Motor neuron (in vitro differentiated cells): ENCODE results near the gene HPCAL4. TPM values are rescaled to one million over a fixed set of nuclear protein-coding genes. Genes with fewer than 3 reads are reported as not detected.

Source experiments
- ATAC-seq, 8 experiments: fragments of 200-7000 bp; cut with Tn5 transposase; replicated peaks in 6 of 8; 2 replicates each; pipeline ENCODE4 v1.8.0; 2021; ENCODE audit warnings: mild to moderate bottlenecking in 8 of 8, moderate library complexity in 8 of 8
- H3K27ac ChIP-seq, 2 donors: fragments of 250-450 bp; sonication (Bioruptor Pico); 2 replicates each; pipeline ENCODE4 v1.9.0; 2021; ENCODE audit warnings: antibody characterized with exemption in 2 of 2, mild to moderate bottlenecking in 2 of 2, moderate library complexity in 1 of 2
- H3K4me1 ChIP-seq, 2 donors: fragments of 250-450 bp; sonication (Bioruptor Pico); replicated peaks in 1 of 2; 2 replicates each; pipeline ENCODE4 v1.6.1; 2021; ENCODE audit warnings: antibody characterized with exemption in 2 of 2, mild to moderate bottlenecking in 2 of 2, moderate library complexity in 1 of 2
- H3K4me3 ChIP-seq, 5 donors: fragments of 250-450 bp; sonication (Bioruptor Pico); 2 replicates each; pipeline ENCODE4 v1.9.0; 2021; ENCODE audit warnings: antibody characterized with exemption in 5 of 5, mild to moderate bottlenecking in 5 of 5, moderate library complexity in 4 of 5
- WGBS, 10 experiments: fragments of 450-650 bp; shearing (Covaris generic); methylation state at CpG; one replicate each; pipeline ENCODE4 v1.0.0; 2022; 5-methylcytosine and 5-hydroxymethylcytosine counted together
- in situ Hi-C, 9 experiments: fragments of 400-800 bp; cut with MboI; loops; one replicate each; pipeline ENCODE4 v1.15.0; 2021; ENCODE audit warnings: low sequenced_read_pairs in 9 of 9, low pct_unique_long_range_greater_than_20kb in 2 of 9; ENCODE audit not compliant: unreplicated experiment in 9 of 9
- total RNA-seq, 8 experiments: library from RNA; unstranded; fragments of 300-600 nt; gene quantifications; 2 replicates each; pipeline versions ENCODE4 v1.2.3 to v1.2.4, GENCODE V29; 2022

The HPCAL4 gene
- total RNA-seq, 8 experiments from 2014 or later, result 0.17 to 36.8 (median 15.9) TPM

DNA sequence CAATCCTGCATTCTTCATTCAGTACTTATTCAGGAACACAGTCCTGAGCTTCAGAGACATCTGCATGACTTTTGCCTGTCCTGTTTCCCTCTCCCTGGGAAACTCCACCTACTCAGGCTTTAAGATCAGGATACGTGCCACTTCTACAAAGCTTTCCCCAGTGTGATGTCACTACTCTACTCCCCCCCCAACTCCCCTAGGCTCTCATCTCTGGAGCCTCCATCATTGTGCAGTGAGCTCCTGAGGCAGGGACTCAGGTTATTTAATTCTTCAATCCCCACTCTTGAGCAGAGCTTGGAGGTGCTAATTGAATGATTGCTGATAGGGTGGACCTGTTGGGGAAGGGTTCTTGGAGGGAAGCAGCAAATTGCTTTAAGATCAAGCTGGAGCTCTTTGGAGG, 20.5 kb downstream of the HPCAL4 start:
- Histone ChIP-seq H3K27ac (no peak overlapping the region), H3K4me1 (peaks cover 5 to 6% of the 10 kb centered on the region in 2 donors), H3K4me3 (no peak overlapping the region)
- in situ Hi-C loops, result no loop called here
- ATAC-seq, result peak in 1 of 8 experiments; percentile 43
- WGBS, 10 experiments, result 0 to 13% (median 11%) methylated on average over 1 of the region's 1 CpG; no CpG with 5 or more reads in 7 of the 10 experiments

DNA sequence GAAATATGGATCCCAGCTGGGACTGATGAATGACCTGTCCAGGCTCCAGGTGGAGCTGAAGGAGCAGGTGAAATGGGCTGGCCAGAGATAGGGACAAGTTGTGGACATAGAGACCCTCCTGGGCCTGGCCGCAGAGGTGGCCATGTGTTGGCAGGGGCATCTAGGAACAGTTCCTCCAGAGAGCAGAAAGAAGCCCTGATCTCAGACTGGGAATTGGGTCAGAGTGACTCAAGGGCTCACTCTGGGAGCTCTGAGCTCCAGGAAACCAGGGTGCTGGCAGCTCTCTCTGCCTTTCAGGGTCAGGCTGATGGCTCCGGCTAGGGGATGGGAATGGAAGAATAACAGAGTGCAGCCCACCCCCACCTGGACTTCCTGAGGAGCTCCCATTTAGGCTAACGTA, 22.3 kb downstream of the HPCAL4 start:
- H3K4me3 ChIP-seq, result no peak overlapping the region
- no peak for ATAC-seq
- peaks cover 5 to 6% of the 10 kb centered on the region in 2 donors for H3K4me1 ChIP-seq
- no peak overlapping the region for H3K27ac ChIP-seq
- 60 to 100% (median 75%) methylated on average over 1 to 3 of the region's 3 CpGs; no CpG with 5 or more reads in 6 of the 10 experiments for WGBS, 10 experiments
- in situ Hi-C loops, result no loop called here

DNA sequence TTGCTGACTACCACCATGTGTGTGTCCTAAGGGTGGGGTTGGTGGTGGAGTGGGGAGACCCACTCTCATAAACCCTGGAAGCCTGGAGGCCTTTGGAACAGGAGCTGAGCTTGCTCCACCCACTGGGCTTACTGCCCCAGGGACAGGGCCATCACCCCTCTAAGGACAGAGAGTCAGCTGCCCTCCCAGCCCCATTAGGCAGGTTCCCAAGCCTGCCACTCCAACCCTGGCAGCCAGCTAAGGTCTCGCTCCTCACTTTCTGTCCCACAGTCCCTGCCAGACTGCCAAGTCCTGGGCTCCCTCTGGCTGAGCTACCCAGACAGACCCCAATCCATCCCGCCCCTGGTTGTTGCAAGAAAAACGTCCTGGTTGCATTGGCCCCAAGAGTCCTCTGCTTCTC, 23.1 kb downstream of the HPCAL4 start:
- WGBS, 10 experiments, result 20 to 60% (median 41%) methylated on average over 1 to 2 of the region's 3 CpGs; no CpG with 5 or more reads in 6 of the 10 experiments
- in situ Hi-C loops, result no loop called here
- no peak for ATAC-seq
- no peak overlapping the region for H3K4me3 ChIP-seq
- H3K27ac ChIP-seq, result no peak overlapping the region
- H3K4me1 ChIP-seq, result peaks cover 5 to 6% of the 10 kb centered on the region in 2 donors

GRCh38 chr1:39666772-39667171, 24.5 kb downstream of the HPCAL4 start:
- in situ Hi-C loops, result no loop called here
- Histone ChIP-seq H3K4me3 (no peak overlapping the region), H3K27ac (no peak overlapping the region), H3K4me1 (peaks cover 5 to 6% of the 10 kb centered on the region in 2 donors)
- no peak for ATAC-seq
- 42 to 71% (median 59%) methylated on average over 2 to 3 of the region's 3 CpGs; no CpG with 5 or more reads in 2 of the 10 experiments for WGBS, 10 experiments

DNA sequence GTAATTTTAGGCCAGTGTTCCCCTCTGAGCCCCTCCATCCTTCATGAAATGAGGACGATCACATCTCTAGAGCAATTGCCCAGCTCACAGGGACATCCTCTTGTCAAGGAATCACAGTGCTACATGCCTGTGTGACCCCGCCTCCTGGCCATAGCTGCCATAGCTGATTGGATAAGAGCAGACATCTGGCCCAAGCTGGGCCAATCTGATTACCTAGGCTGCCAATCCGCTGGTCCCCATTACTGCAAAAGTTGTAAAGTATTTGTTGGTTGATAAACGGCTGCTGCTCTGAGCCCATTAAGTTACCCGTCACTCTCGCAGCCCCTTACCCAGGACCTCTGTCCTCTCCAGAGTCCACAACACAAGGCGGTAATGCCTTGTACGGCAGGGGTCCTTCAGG, 27.7 kb downstream of the HPCAL4 start:
- Histone ChIP-seq H3K27ac (no peak overlapping the region), H3K4me3 (no peak overlapping the region), H3K4me1 (no peaks in the 10 kb centered on the region)
- peak in 1 of 8 experiments; percentile 22 for ATAC-seq
- 40 to 84% (median 75%) methylated on average over 2 to 7 of the region's 8 CpGs; no CpG with 5 or more reads in 4 of the 10 experiments for WGBS, 10 experiments
- in situ Hi-C loops, result no loop called here

GRCh38 chr1:39662861-39663260, 28.4 kb downstream of the HPCAL4 start:
- Histone ChIP-seq H3K4me3 (no peak overlapping the region), H3K27ac (no peak overlapping the region), H3K4me1 (no peaks in the 10 kb centered on the region)
- in situ Hi-C loops, result no loop called here
- no peak for ATAC-seq
- 40 to 100% (median 55%) methylated on average over 1 of the region's 1 CpG; no CpG with 5 or more reads in 5 of the 10 experiments for WGBS, 10 experiments

- no peak overlapping the region for H3K4me3 ChIP-seq
- no peak overlapping the region for H3K27ac ChIP-seq
- in situ Hi-C loops, result loop anchor here in 2 of 9 experiments (10.0 kb wide), 1 partner anchor 55 kb away; no protein-coding TSS in a partner anchor
- no peak for ATAC-seq
- WGBS, 10 experiments, result 25 to 100% (median 66%) methylated on average over 1 to 5 of the region's 5 CpGs; no CpG with 5 or more reads in 2 of the 10 experiments
- H3K4me1 ChIP-seq, result no peaks in the 10 kb centered on the region
Measured at GRCh38 chr1:39659538-39659937, 31.7 kb downstream of the HPCAL4 start.

DNA sequence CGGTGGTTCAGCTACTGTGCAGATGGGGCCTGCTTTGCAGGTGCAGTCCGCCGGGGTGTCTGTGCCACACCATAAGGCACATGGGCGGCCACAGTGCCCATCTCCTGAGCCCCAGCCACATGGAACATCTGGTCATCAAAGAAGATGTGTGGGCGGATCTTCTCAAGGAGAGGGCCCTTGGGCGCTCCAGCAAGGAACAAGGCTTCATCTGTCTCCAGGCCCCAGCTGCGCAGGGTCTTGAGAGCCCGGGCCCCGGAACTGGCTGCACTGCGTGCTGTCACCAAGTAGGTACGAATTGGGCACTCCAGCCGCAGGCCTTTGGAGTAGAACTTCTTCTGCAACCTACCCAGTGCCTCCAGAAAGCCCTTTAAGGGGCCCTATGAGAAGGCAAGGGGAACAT, 32.1 kb downstream of the HPCAL4 start:
- ATAC-seq, result no peak
- in situ Hi-C loops, result loop anchor here in 2 of 9 experiments (10.0 kb wide), 1 partner anchor 54 kb away; no protein-coding TSS in a partner anchor
- WGBS, 10 experiments, result 35 to 100% (median 83%) methylated on average over 1 to 7 of the region's 12 CpGs; no CpG with 5 or more reads in 6 of the 10 experiments
- Histone ChIP-seq H3K27ac (no peak overlapping the region), H3K4me1 (no peaks in the 10 kb centered on the region), H3K4me3 (no peak overlapping the region)

DNA sequence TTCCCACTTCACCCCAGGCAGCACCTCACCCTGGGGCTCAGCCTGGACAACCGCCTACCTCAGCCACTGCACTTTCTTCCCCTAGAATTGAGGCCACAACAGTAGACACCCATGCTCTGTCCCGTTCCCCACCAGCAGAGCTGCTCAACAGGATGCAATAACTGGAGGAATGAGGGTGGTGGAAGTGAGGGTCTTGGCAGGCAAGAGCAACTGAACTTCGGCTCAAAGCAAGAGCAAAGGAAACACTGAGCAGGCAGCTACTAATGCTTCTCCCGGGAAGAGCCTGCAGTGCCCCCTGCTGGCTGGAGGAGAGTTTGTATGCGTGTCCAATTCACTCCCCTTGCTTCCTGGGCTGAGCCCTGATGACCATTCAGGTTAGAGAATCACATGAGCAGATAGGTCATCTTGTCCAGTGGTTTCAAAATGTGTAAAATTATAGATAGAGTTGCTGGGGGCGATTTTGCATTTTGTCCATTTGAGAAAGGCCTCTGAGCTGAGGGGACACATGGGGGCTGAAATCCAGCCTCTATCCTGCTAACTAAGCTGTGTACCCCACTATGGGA, 33.2 kb downstream of the HPCAL4 start:
- 0 to 56% (median 8%) methylated on average over 1 to 6 of the region's 6 CpGs; no CpG with 5 or more reads in 2 of the 10 experiments for WGBS, 10 experiments
- Histone ChIP-seq H3K27ac (no peak overlapping the region), H3K4me3 (no peak overlapping the region), H3K4me1 (peaks cover 0 to 3% of the 10 kb centered on the region in 2 donors)
- ATAC-seq, result peak; percentile 23 to 84 (median 56)
- in situ Hi-C loops, result loop anchor here in 2 of 9 experiments (10.0 kb wide), 1 partner anchor 53 kb away; no protein-coding TSS in a partner anchor

GRCh38 chr1:39657402-39657801, 33.8 kb downstream of the HPCAL4 start:
- in situ Hi-C loops, result loop anchor here in 2 of 9 experiments (10.0 kb wide), 1 partner anchor 53 kb away; no protein-coding TSS in a partner anchor
- Histone ChIP-seq H3K4me1 (peaks cover 0 to 3% of the 10 kb centered on the region in 2 donors), H3K4me3 (no peak overlapping the region), H3K27ac (no peak overlapping the region)
- 50 to 83% (median 67%) methylated on average over 1 to 3 of the region's 3 CpGs; no CpG with 5 or more reads in 5 of the 10 experiments for WGBS, 10 experiments
- ATAC-seq, result peak in 5 of 8 experiments; percentile 63 to 78 (median 67)

DNA sequence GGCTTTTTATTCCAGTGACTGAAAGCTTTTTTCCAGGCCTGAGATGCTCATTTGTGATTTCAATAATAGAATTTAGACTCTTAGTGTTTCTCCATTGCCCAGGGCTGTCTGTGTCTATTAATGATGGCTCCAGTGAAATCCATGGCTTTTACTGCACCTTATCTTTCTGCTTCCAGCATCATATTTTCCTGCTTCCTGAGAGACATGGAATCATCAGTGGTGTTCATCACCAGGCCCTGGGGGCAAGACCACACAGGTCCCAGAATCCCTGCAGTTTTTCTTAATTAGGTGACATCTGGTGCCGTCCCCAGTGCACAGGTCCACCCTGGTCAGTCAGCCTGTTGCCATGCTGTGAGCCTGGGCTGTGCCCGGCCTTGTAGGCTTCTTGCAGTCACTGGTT, 34.8 kb downstream of the HPCAL4 start:
- H3K27ac ChIP-seq, result no peak overlapping the region
- 33 to 100% (median 50%) methylated on average over 1 to 2 of the region's 2 CpGs; no CpG with 5 or more reads in 5 of the 10 experiments for whole genome bisulfite sequencing, 10 experiments
- in situ Hi-C loops, result loop anchor here in 2 of 9 experiments (10.0 kb wide), 1 partner anchor 52 kb away; no protein-coding TSS in a partner anchor
- H3K4me1 ChIP-seq, result peaks cover 0 to 3% of the 10 kb centered on the region in 2 donors
- ATAC-seq, result no peak
- H3K4me3 ChIP-seq, result no peak overlapping the region

- Histone ChIP-seq H3K27ac (no peak overlapping the region), H3K4me3 (no peak overlapping the region), H3K4me1 (peaks cover 0 to 3% of the 10 kb centered on the region in 2 donors)
- WGBS, 10 experiments, result 40 to 94% (median 61%) methylated on average over 1 to 5 of the region's 5 CpGs; no CpG with 5 or more reads in 3 of the 10 experiments
- no peak for ATAC-seq
- in situ Hi-C loops, result loop anchor here in 2 of 9 experiments (10.0 kb wide), 1 partner anchor 51 kb away; no protein-coding TSS in a partner anchor
Measured at GRCh38 chr1:39655578-39656268, 35.5 kb downstream of the HPCAL4 start.

GRCh38 chr1:39654291-39654690, 36.9 kb downstream of the HPCAL4 start:
- WGBS, 10 experiments, result 45 to 84% (median 64%) methylated on average over 2 to 7 of the region's 7 CpGs; no CpG with 5 or more reads in 3 of the 10 experiments
- peak in 3 of 8 experiments; percentile 27 to 53 (median 30) for ATAC-seq
- in situ Hi-C loops, result loop anchor here in 2 of 9 experiments (10.0 kb wide), 1 partner anchor 49 kb away; no protein-coding TSS in a partner anchor

More at GRCh38 chr1:39654291-39654690, 36.9 kb downstream of the HPCAL4 start:
- no peak overlapping the region for H3K4me3 ChIP-seq
- H3K4me1 ChIP-seq, result peaks cover 0 to 3% of the 10 kb centered on the region in 2 donors
- no peak overlapping the region for H3K27ac ChIP-seq
